ENCODE data around the gene FHAD1.

Gene FHAD1

GRCh38 chr1:15246960-15247614 is at the start of gene FHAD1:
Gene FHAD1, plus strand, starts transcription at chr1:15247223. Its CDS starts 4,562 bp downstream, at chr1:15251785.
- peak; percentile 69 for DNase-seq

- no peak for DNase-seq
These were observed 49.2 kb upstream of the FHAD1 start for GRCh38 chr1:15197591-15198447.

DNA sequence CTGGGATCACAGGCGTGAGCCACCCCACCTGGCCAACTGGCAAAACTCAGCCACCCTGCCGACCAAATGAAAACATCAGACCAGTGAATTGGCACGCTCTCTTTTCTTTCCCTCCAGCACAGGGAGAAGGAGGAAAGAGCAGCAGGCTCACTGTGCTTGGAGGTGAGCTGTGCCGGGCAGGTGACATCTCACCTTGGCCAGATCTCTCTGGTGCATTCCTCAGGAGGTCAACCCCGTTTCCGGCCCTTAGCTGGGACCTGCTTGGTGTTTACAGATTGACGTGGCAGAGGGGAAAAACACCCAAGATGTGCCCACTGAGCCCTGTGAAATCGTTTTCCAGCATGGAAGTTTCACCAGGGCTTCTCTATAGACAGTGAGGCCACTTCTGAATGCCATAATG is 48.3 kb upstream of the FHAD1 start:
- DNase-seq: no peak

DNA sequence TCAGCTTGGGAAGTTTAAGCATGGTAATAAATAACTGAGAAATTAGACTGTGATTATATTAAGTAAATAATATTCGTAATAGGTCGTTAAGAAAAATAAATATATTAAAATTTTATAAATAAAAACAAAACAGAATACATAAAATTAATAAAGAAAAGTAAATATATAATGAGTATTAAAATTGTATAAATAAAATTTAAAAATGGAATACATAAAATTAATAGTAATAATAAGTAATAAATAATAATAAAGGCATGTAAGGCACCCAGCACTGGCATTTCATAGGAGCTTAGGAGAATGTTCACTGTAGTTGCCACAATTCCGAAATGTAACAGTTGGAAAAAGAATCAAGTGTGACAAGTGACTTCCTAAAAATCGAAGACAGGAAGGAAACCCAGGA is 45.8 kb upstream of the FHAD1 start:
- no peak for DNase-seq

DNA sequence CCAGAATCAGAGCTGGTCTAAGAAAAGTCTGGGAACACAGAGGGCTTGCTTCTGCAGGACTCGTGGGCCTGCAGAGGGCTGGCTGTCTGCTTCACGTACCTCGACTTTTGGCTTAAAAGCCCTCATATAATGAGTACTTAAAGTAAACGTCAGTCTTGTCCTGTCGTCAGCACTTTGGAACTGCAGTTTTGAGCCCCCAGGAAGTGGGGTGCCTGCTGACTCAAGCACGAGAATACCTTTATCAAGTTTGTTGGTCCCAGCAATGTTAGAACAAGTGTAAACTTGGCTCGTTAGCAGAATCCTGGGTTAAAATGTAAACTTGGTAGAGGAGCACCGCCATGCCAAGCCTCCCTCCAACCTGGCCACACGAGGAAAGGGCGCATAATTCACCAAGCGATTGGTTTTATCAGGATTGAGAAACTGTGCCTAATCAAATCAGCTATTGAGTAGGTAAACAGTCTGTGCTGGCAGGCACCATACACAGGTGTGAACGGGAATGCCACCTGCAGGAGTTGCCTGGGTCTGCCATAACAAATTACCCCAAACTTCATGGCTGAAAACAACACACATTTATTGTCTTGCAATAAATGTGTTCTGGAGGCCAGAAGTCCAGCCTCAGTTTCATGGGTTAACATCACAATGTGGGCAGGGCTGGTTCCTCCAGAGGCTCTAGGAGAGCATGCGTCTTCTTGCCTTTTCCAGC is 45.0 kb upstream of the FHAD1 start:
- no peak for DNase-seq

GRCh38 chr1:15204931-15205330 is 42.1 kb upstream of the FHAD1 start:
- DNase-seq: no peak

GRCh38 chr1:15205586-15206346 is 41.3 kb upstream of the FHAD1 start:
- no peak for DNase-seq

GRCh38 chr1:15206418-15207030 is 40.5 kb upstream of the FHAD1 start:
- DNase-seq: no peak

DNA sequence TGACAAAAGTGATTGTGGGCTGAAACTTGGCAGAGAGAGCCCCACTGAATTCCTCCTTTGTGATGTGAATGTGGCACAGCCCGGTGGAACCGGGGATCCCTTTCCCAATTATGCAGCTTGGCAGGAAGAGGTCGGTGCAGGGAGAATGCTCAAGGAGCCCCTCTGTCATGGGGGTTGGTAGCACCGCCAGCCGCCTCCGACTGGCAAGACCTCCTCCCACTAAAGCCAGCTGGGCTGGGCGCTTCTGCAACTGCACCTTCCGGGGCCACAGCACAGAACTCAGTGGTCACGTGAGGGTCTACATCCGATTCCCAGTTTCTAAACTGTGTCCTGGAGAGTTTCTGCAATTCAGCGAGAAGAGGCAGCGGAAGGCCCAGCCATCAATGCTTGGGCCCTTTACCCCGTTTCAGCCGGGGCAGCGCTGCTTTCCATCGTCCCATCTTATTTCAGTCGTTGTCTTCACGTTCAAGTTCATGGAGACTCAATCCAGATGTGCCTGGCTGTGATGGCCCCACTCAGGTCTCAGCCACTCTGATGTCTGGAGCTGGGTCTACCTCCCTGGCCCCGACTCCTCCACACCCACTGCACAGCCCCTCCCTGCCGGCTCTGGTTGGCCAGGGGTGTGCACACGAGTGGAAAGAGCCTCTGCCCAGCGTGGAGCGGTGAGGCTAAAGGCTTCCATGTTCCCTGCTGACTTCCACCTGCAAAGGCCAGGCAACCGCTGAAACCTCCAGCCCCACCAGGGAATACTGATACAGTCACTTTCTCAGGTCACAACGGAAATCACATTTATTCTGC is 39.8 kb upstream of the FHAD1 start:
- no peak for DNase-seq

GRCh38 chr1:15207829-15208429 is 39.1 kb upstream of the FHAD1 start:
- DNase-seq: no peak

GRCh38 chr1:15210651-15211375 is 36.2 kb upstream of the FHAD1 start:
- DNase-seq: no peak

- DNase-seq: no peak
These were observed 35.6 kb upstream of the FHAD1 start for GRCh38 chr1:15211424-15211823.

GRCh38 chr1:15212216-15212953 is 34.6 kb upstream of the FHAD1 start:
- DNase-seq: no peak

DNA sequence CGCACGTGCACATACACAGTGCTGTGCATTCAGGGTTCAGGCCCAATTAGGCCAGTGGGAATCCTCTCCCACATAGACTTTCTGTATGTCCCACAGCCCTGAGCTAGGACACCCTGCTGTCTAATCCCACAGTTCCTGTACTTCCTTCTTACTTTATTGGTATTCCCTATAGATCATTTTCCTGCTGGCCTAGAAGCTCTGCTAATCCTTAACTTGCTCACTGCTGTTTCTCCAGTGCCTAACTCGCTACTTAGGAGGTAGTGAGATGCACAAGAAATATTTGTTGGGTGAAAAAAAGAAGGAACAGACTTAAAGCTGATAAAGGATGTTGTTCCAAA is 34.1 kb upstream of the FHAD1 start:
- no peak for DNase-seq

DNA sequence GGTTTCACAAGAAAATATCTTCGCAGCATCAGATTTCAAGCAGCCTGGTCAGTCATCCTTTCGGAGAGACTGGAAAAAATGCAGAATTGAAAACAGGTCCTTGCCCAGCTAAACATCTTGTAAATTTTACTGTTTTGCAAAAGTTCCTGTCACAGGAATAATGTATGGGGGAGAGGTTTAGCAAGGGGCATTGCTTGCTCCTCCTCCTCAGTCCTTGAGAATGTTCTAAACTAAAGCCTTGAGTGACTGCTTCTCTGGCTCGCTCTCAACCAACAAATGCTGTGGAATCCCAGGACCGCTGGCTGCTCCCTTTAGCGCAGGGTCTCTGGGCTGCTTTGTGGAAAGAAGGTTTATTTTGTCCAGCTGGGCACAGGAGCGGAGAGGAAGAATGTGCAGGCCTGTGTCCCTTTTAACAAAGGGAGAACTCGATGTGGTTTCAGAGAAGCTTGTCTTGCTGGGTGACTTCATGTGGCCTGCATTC is 33.6 kb upstream of the FHAD1 start:
- no peak for DNase-seq

- DNase-seq: no peak
These were observed 32.5 kb upstream of the FHAD1 start for GRCh38 chr1:15214527-15214926.

GRCh38 chr1:15215116-15215515 is 31.9 kb upstream of the FHAD1 start:
- DNase-seq: no peak

GRCh38 chr1:15217654-15218053 is 29.4 kb upstream of the FHAD1 start:
- DNase-seq: no peak

Data from CD4-positive, alpha-beta T cell treated with Interleukin-17A for 1 hour (primary cell).